Endothelial cell of umbilical vein (primary cell): ENCODE data around the gene TLE3. TPM values are rescaled to one million over a fixed set of nuclear protein-coding genes. Genes with fewer than 3 reads are reported as not detected.

Experiments
- BruUV-seq: library from RNA; stranded (reverse); fragments of 400-500 nt; replicated peaks from 2 replicates; lab custom pipeline; 2021; lab: Mats Ljungman, UMichigan
- CTCF ChIA-PET: fragments of 300-600, 350-600 bp; sonication (Branson Sonifier 250); formaldehyde crosslinking; loops from one replicate; lab custom pipeline; 2021; ENCODE audit warnings: antibody characterized with exemption, inconsistent platforms; lab: Charles Lee
- POLR2A ChIA-PET: fragments of 300-600, 350-600 bp; sonication (Branson Sonifier 250); formaldehyde crosslinking; loops from one replicate; lab custom pipeline; 2021; ENCODE audit warnings: antibody characterized with exemption, inconsistent platforms; lab: Charles Lee
- DNase-seq: peaks from one replicate; pipeline ENCODE4 v3.0.0-alpha.2; 2011; ENCODE audit warnings: low read depth, low spot score
- FAIRE-seq: peaks from 2 replicates; lab custom pipeline; 2011; peaks lifted over from hg19 to GRCh38; lab: Jason Lieb, UNC
- H2AFZ ChIP-seq: 2 replicates; pipeline ENCODE4 v1.6.0; 2012; ENCODE audit warnings: low read depth, low read length, control low read depth, inconsistent platforms
- H3K27ac ChIP-seq: 2 replicates; pipeline ENCODE4 v1.5.1; 2011; ENCODE audit warnings: low read depth, mild to moderate bottlenecking, control low read depth, low read length, moderate library complexity; ENCODE audit not compliant: insufficient read depth
- H3K27me3 ChIP-seq, 2 experiments: 2 replicates each; pipeline versions ENCODE4 v1.6.0 to v1.6.1; 2011; ENCODE audit warnings: low read length in 2 of 2, mixed read lengths in 1 of 2; ENCODE audit not compliant: control insufficient read depth in 2 of 2, insufficient read depth in 2 of 2
- H3K36me3 ChIP-seq, 2 experiments: 2 replicates in 1 of 2; 3 replicates in 1 of 2; pipeline ENCODE4 v1.5.1; 2011; ENCODE audit warnings: low read length in 2 of 2, mild to moderate bottlenecking in 1 of 2, moderate library complexity in 1 of 2; ENCODE audit not compliant: control insufficient read depth in 2 of 2, insufficient read depth in 2 of 2; ENCODE audit errors: extremely low read depth in 1 of 2
- H3K4me1 ChIP-seq: 3 replicates; pipeline ENCODE4 v1.5.1; 2011; ENCODE audit warnings: mild to moderate bottlenecking, low read length; ENCODE audit not compliant: control insufficient read depth, insufficient read depth; ENCODE audit errors: extremely low read depth
- H3K4me2 ChIP-seq: 2 replicates; pipeline ENCODE4 v1.6.1; 2011; ENCODE audit warnings: low read length, control low read depth, mixed read lengths; ENCODE audit not compliant: insufficient read depth
- H3K4me3 ChIP-seq, 3 experiments: fragments of 200-600 bp in 1 of 3; sonication (generic), shearing (Covaris generic) in 1 of 3; replicated peaks in 1 of 3; 2 replicates each; pipeline ENCODE4 v1.5.1; 2011 to 2016; ENCODE audit warnings: control low read depth in 3 of 3, low read length in 3 of 3, mild to moderate bottlenecking in 2 of 3, inconsistent platforms in 1 of 3, low read depth in 1 of 3, moderate library complexity in 1 of 3; ENCODE audit not compliant: insufficient read depth in 1 of 3
- H3K79me2 ChIP-seq: 2 replicates; pipeline ENCODE4 v1.6.0; 2012; ENCODE audit warnings: low read length, inconsistent platforms; ENCODE audit not compliant: control insufficient read depth, insufficient read depth
- H3K9ac ChIP-seq: replicated peaks from 2 replicates; pipeline ENCODE3; 2011; ENCODE audit warnings: low read length, control low read depth; ENCODE audit not compliant: insufficient read depth; ENCODE audit errors: extremely low read depth
- H3K9me1 ChIP-seq: replicated peaks from 3 replicates; pipeline ENCODE4 v1.6.0; 2011; ENCODE audit warnings: mild to moderate bottlenecking, low read length; ENCODE audit not compliant: control insufficient read depth, insufficient read depth; ENCODE audit errors: extremely low read depth
- H3K9me3 ChIP-seq: replicated peaks from 2 replicates; pipeline ENCODE4 v1.5.1; 2012; ENCODE audit warnings: low read length, inconsistent platforms; ENCODE audit not compliant: control insufficient read depth, insufficient read depth
- H4K20me1 ChIP-seq: replicated peaks from 2 replicates; pipeline ENCODE3; 2011; ENCODE audit warnings: mild to moderate bottlenecking, low read length; ENCODE audit not compliant: control insufficient read depth, insufficient read depth; ENCODE audit errors: extremely low read depth
- EZH2 ChIP-seq: IDR thresholded peaks from 2 replicates; pipeline ENCODE4 v1.6.1; 2012; ENCODE audit warnings: borderline replicate concordance, low read depth, mild to moderate bottlenecking, moderate library complexity, low read length, inconsistent platforms; ENCODE audit not compliant: severe bottlenecking
- FOS ChIP-seq: IDR thresholded peaks from 2 replicates; pipeline ENCODE4 v1.6.1; 2011; ENCODE audit warnings: mild to moderate bottlenecking, low read length, moderate library complexity, borderline replicate concordance; ENCODE audit not compliant: insufficient read depth
- GATA2 ChIP-seq: IDR thresholded peaks from 2 replicates; pipeline ENCODE4 v1.7.0; 2011; ENCODE audit warnings: low read depth, mild to moderate bottlenecking, moderate library complexity, mixed read lengths, low read length; ENCODE audit not compliant: insufficient read length, insufficient read depth
- JUN ChIP-seq: IDR thresholded peaks from 2 replicates; pipeline ENCODE4 v1.6.1; 2011; ENCODE audit warnings: borderline replicate concordance, low read depth; ENCODE audit not compliant: insufficient read length, insufficient read depth
- MYC ChIP-seq: IDR thresholded peaks from one replicate; pipeline ENCODE4 v1.6.1; 2011; ENCODE audit warnings: mild to moderate bottlenecking, low read depth, low read length
- POLR2A ChIP-seq: IDR thresholded peaks from 2 replicates; pipeline ENCODE4 v1.6.1; 2012; ENCODE audit warnings: low read depth, mild to moderate bottlenecking, control low read depth, low read length
- POLR2AphosphoS5 ChIP-seq: IDR thresholded peaks from 2 replicates; pipeline ENCODE4 v1.6.1; 2012; ENCODE audit warnings: low read depth, mild to moderate bottlenecking, control low read depth, low read length, moderate library complexity; ENCODE audit not compliant: insufficient read depth
- dilution Hi-C: fragments of 300-500 bp; cut with MboI; formaldehyde crosslinking; loops from one replicate; pipeline ENCODE4 v1.15.0; 2019; ENCODE audit warnings: low sequenced_read_pairs; ENCODE audit not compliant: extremely low pct_ligation_motif_present
- intact Hi-C: fragments of 100-400 bp; cut with micrococcal nuclease; formaldehyde crosslinking; loops from one replicate; pipeline ENCODE4 v1.10.0; 2022
- polyA plus RNA-seq, 4 experiments: library from polyadenylated mRNA; depleted of rRNA in 3 of 4; stranded (reverse) in 3 of 4; unstranded in 1 of 4; fragments of >200 nt; gene quantifications; 2 replicates each; pipeline versions ENCODE4 v1.2.1 to v1.2.3, GENCODE V29; 2011 to 2012; ENCODE audit warnings: missing spikeins in 1 of 4
- total RNA-seq: library from RNA; stranded (reverse); gene quantifications from 2 replicates; pipeline ENCODE4 v1.2.3, GENCODE V29; 2021
- TF ChIP-seq, protein P1 (sequence below), 2 donors: IDR thresholded peaks; 1 replicate in 1 of 2; 2 replicates in 1 of 2; pipeline ENCODE4 v1.5.1; 2011; ENCODE audit warnings: low read length in 2 of 2, mild to moderate bottlenecking in 2 of 2, moderate library complexity in 2 of 2, control low read depth in 1 of 2, inconsistent platforms in 1 of 2, low read depth in 1 of 2; ENCODE audit not compliant: insufficient read depth in 1 of 2; ENCODE audit errors: extremely low read depth in 1 of 2
- TF ChIP-seq, protein P2 (sequence below): IDR thresholded peaks from 2 replicates; pipeline ENCODE4 v1.6.1; 2011; ENCODE audit not compliant: insufficient read depth, insufficient read length

TLE3 gene
- total and polyA plus RNA-seq, 2 donors (not counting 3 experiments of a cell fraction or from before 2014, with no cell fraction given): 40.5 to 56.9 TPM

DNA sequence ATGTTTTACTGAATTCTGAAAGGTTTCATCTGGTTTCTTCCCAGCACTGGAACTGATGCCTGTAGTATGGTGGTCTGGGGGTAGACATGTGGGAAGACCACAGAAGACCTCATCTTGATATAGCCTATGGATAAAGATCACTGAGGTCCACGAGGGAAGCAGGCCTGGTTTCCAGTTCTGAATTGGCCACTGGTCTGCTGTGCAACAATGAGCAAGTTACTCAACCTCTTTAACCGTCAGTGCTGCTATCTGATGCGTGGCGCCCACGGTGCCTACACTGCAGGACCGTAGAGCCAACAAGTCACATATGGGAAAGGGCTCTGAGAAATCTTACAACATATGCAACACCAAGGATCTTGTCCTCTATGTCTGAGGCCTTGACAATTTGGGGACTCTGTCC is 13.3 kb downstream of the TLE3 start:
- Histone ChIP-seq H4K20me1 (no peaks in the 10 kb centered on the region), H3K9ac (no peak overlapping the region), H3K9me1 (no peaks in the 10 kb centered on the region), H3K27ac (no peak overlapping the region), H3K27me3 (no peaks in the 10 kb centered on the region), H3K9me3 (no peaks in the 10 kb centered on the region), H3K4me3 (no peak overlapping the region), H3K4me2 (no peak overlapping the region), H2AFZ (no peak overlapping the region), H3K4me1 (no peaks in the 10 kb centered on the region), H3K79me2 (peaks cover 84% of the 10 kb centered on the region), H3K36me3 (peaks cover 18 to 42% of the 10 kb centered on the region in 2 experiments)
- no peak for DNase-seq
- ChIA-PET POLR2A (no interaction called here), CTCF (no interaction called here)
- no peak for FAIRE-seq
- TF ChIP-seq POLR2AphosphoS5 (no peak), POLR2A (no peak), JUN (no peak), GATA2 (no peak), EZH2 (no peak), MYC (no peak), FOS (no peak)
- TF ChIP-seq, protein P1, sequence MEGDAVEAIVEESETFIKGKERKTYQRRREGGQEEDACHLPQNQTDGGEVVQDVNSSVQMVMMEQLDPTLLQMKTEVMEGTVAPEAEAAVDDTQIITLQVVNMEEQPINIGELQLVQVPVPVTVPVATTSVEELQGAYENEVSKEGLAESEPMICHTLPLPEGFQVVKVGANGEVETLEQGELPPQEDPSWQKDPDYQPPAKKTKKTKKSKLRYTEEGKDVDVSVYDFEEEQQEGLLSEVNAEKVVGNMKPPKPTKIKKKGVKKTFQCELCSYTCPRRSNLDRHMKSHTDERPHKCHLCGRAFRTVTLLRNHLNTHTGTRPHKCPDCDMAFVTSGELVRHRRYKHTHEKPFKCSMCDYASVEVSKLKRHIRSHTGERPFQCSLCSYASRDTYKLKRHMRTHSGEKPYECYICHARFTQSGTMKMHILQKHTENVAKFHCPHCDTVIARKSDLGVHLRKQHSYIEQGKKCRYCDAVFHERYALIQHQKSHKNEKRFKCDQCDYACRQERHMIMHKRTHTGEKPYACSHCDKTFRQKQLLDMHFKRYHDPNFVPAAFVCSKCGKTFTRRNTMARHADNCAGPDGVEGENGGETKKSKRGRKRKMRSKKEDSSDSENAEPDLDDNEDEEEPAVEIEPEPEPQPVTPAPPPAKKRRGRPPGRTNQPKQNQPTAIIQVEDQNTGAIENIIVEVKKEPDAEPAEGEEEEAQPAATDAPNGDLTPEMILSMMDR (IDR thresholded peaks at IDR 0.05; ENCODE audit: extremely low read depth in 1 of 2, insufficient read depth in 1 of 2, low read depth in 1 of 2, low read length in 2 of 2): no peak
- TF ChIP-seq, protein P2, sequence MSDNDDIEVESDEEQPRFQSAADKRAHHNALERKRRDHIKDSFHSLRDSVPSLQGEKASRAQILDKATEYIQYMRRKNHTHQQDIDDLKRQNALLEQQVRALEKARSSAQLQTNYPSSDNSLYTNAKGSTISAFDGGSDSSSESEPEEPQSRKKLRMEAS: no peak
- dilution Hi-C loops: no loop called here
- intact Hi-C loops: no loop called here
- BruUV-seq: no TSS peak
